Cardiac muscle cell (in vitro differentiated cells and primary cell): ENCODE measurements around the gene FADS6. TPM values are rescaled to one million over a fixed set of nuclear protein-coding genes. Genes with fewer than 3 reads are reported as not detected.

Experiments used
- DNase-seq, 2 donors: peaks; one replicate each; pipeline versions ENCODE4 v3.0.0 to v3.0.0-alpha.2; 2010 to 2017; ENCODE audit warnings: low read depth in 1 of 2, low spot score in 1 of 2
- H3K27ac ChIP-seq: fragments of 200-600 bp; sonication (generic); 2 replicates; pipeline ENCODE4 v1.5.1; 2016
- H3K27me3 ChIP-seq: fragments of 200-600 bp; sonication (generic); 2 replicates; pipeline ENCODE4 v1.6.0; 2016; ENCODE audit warnings: control low read depth
- H3K36me3 ChIP-seq: fragments of 200-600 bp; sonication (generic); 2 replicates; pipeline ENCODE4 v1.5.1; 2016; ENCODE audit warnings: control low read depth
- H3K4me1 ChIP-seq: fragments of 200-600 bp; sonication (generic); 2 replicates; pipeline ENCODE4 v1.8.1; 2017; ENCODE audit warnings: low read depth, mild to moderate bottlenecking, mixed run types
- H3K4me3 ChIP-seq: fragments of 200-600 bp; sonication (generic); 2 replicates; pipeline ENCODE4 v1.5.1; 2016; ENCODE audit warnings: mild to moderate bottlenecking
- H3K9me3 ChIP-seq: fragments of 200-600 bp; sonication (generic); 2 replicates; pipeline ENCODE4 v1.5.1; 2017; ENCODE audit warnings: low read depth, mild to moderate bottlenecking, control low read depth
- CTCF ChIP-seq: IDR thresholded peaks from 2 replicates; pipeline ENCODE4 v1.5.1; 2012; ENCODE audit warnings: low read depth, mild to moderate bottlenecking, low read length
- polyA plus RNA-seq: library from polyadenylated mRNA; unstranded; fragments of >200 nt; fragmentation: Nextera tagmentation; extraction: Ambion mirVana; gene quantifications from 2 replicates; pipeline ENCODE4 v1.2.1, GENCODE V29; 2016
- total RNA-seq: library from RNA; depleted of rRNA; stranded (reverse); fragments of >200 nt; gene quantifications from 2 replicates; pipeline ENCODE4 v1.2.3, GENCODE V29; 2016

The FADS6 gene
- total and polyA plus RNA-seq, 2 experiments from 2014 or later = 0.83 to 1.3 TPM

GRCh38 chr17:74921769-74922168 lies 28.3 kb upstream of the FADS6 start:
- TF ChIP-seq CTCF = no peak
- no peak overlapping the region for H3K27ac ChIP-seq
- H3K4me1 ChIP-seq = peaks cover 4% of the 10 kb centered on the region
- H3K36me3 ChIP-seq = no peaks in the 10 kb centered on the region
- H3K27me3 ChIP-seq = peaks cover 44% of the 10 kb centered on the region
- H3K4me3 ChIP-seq = no peak overlapping the region
- no peaks in the 10 kb centered on the region for H3K9me3 ChIP-seq
- DNase-seq = no peak

GRCh38 chr17:74921026-74921681 lies 27.7 kb upstream of the FADS6 start:
- TF ChIP-seq CTCF = no peak
- Histone ChIP-seq H3K4me1 (peaks cover 4% of the 10 kb centered on the region), H3K9me3 (no peaks in the 10 kb centered on the region), H3K27me3 (peaks cover 38% of the 10 kb centered on the region), H3K36me3 (no peaks in the 10 kb centered on the region), H3K27ac (no peak overlapping the region), H3K4me3 (no peak overlapping the region)
- DNase-seq = no peak

- no peak for DNase-seq
- Histone ChIP-seq H3K9me3 (no peaks in the 10 kb centered on the region), H3K36me3 (no peaks in the 10 kb centered on the region), H3K27ac (no peak overlapping the region), H3K4me3 (no peak overlapping the region), H3K27me3 (peaks cover 33% of the 10 kb centered on the region), H3K4me1 (peaks cover 4% of the 10 kb centered on the region)
- no peak for TF ChIP-seq CTCF
Measured at GRCh38 chr17:74920642-74921025, 27.2 kb upstream of the FADS6 start.

GRCh38 chr17:74920306-74920620 lies 26.8 kb upstream of the FADS6 start:
- H3K4me3 ChIP-seq = no peak overlapping the region
- H3K4me1 ChIP-seq = peaks cover 4% of the 10 kb centered on the region
- H3K27me3 ChIP-seq = peaks cover 29% of the 10 kb centered on the region
- no peak for DNase-seq
- TF ChIP-seq CTCF = no peak
- H3K27ac ChIP-seq = no peak overlapping the region
- H3K9me3 ChIP-seq = no peaks in the 10 kb centered on the region
- H3K36me3 ChIP-seq = no peaks in the 10 kb centered on the region

- H3K4me3 ChIP-seq = no peak overlapping the region
- H3K27me3 ChIP-seq = peaks cover 23% of the 10 kb centered on the region
- H3K4me1 ChIP-seq = peaks cover 4% of the 10 kb centered on the region
- peak; percentile 30 to 41 for DNase-seq
- peak; percentile 38 for TF ChIP-seq CTCF
- no peaks in the 10 kb centered on the region for H3K36me3 ChIP-seq
- H3K27ac ChIP-seq = no peak overlapping the region
- H3K9me3 ChIP-seq = no peaks in the 10 kb centered on the region
Measured at GRCh38 chr17:74919440-74920305, 26.2 kb upstream of the FADS6 start.
